HEK293T (cell line): ENCODE data around the gene LAYN.

ENCODE experiments used
- ARNT ChIP-seq: fragments of 450-650 bp; IDR thresholded peaks from 2 replicates; pipeline ENCODE4 v1.6.1; 2017; ENCODE audit warnings: mild to moderate bottlenecking
- BHLHE40 ChIP-seq: fragments of 450-650 bp; IDR thresholded peaks from 2 replicates; pipeline ENCODE4 v1.6.1; 2016; ENCODE audit warnings: mild to moderate bottlenecking, moderate library complexity, borderline replicate concordance
- ELF4 ChIP-seq: fragments of 450-650 bp; IDR thresholded peaks from 2 replicates; pipeline ENCODE4 v1.6.1; 2017; ENCODE audit warnings: antibody characterized with exemption
- LEF1 ChIP-seq: fragments of 450-650 bp; IDR thresholded peaks from 2 replicates; pipeline ENCODE4 v1.6.1; 2017; ENCODE audit warnings: mild to moderate bottlenecking, borderline replicate concordance
- SP1 ChIP-seq: fragments of 450-650 bp; IDR thresholded peaks from 2 replicates; pipeline ENCODE4 v1.6.1; 2017

GRCh38 chr11:111518668-111519067, 21.9 kb upstream of the LAYN start:
- TF ChIP-seq ELF4 (no peak), LEF1 (no peak), ARNT (no peak), SP1 (no peak), BHLHE40 (no peak)
